ENCODE data around the gene GNRHR.

Gene GNRHR

DNA sequence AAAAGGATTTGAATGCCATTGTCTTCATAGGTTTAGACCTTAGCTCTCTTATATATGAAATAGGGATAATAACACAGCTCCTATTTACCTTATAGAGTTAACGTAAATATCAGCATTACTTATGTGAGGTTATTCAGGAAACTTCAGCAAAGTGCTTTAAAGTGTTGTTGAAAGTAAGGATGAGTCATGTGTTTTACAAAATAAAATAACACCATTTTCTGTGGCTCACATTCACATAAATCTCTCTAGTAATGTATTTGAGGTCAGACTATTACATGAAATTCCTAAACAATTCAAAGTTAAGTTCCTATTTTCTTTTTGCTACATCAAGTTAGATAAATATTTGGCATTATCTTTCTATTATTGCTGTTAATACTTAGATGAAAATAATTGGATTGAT, 2.9 kb downstream of the GNRHR start:
- TF ChIP-seq YY1 (IDR thresholded peaks at IDR 0.05; ENCODE audit: low read depth) = no peak
- TF ChIP-seq CEBPB (IDR thresholded peaks at IDR 0.05) = no peak
- TF ChIP-seq TCF12 (IDR thresholded peaks at IDR 0.05; ENCODE audit: low read depth) = no peak
- no peak for TF ChIP-seq EP300 (IDR thresholded peaks at IDR 0.05; ENCODE audit: borderline replicate concordance)
- TF ChIP-seq ZBTB7A (IDR thresholded peaks at IDR 0.05; ENCODE audit: low read depth) = no peak
- TF ChIP-seq TEAD4 (IDR thresholded peaks at IDR 0.05) = no peak
- TF ChIP-seq, protein P1, sequence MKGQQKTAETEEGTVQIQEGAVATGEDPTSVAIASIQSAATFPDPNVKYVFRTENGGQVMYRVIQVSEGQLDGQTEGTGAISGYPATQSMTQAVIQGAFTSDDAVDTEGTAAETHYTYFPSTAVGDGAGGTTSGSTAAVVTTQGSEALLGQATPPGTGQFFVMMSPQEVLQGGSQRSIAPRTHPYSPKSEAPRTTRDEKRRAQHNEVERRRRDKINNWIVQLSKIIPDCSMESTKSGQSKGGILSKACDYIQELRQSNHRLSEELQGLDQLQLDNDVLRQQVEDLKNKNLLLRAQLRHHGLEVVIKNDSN (IDR thresholded peaks at IDR 0.05) = no peak
- TF ChIP-seq EGR1 (IDR thresholded peaks at IDR 0.05) = no peak
- no peak for TF ChIP-seq CREB1 (IDR thresholded peaks at IDR 0.05; ENCODE audit: low read depth)
- no peak for TF ChIP-seq TAF1 (IDR thresholded peaks at IDR 0.05; ENCODE audit: low read depth)
- no peak for TF ChIP-seq RAD21 (IDR thresholded peaks at IDR 0.05; ENCODE audit: low read depth)
- TF ChIP-seq FOXM1 (IDR thresholded peaks at IDR 0.05; ENCODE audit: borderline replicate concordance, low read depth) = no peak
- TF ChIP-seq, protein P2, sequence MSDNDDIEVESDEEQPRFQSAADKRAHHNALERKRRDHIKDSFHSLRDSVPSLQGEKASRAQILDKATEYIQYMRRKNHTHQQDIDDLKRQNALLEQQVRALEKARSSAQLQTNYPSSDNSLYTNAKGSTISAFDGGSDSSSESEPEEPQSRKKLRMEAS (IDR thresholded peaks at IDR 0.05) = no peak
- no peak for TF ChIP-seq NFIC (IDR thresholded peaks at IDR 0.05)
- TF ChIP-seq, protein P3, sequence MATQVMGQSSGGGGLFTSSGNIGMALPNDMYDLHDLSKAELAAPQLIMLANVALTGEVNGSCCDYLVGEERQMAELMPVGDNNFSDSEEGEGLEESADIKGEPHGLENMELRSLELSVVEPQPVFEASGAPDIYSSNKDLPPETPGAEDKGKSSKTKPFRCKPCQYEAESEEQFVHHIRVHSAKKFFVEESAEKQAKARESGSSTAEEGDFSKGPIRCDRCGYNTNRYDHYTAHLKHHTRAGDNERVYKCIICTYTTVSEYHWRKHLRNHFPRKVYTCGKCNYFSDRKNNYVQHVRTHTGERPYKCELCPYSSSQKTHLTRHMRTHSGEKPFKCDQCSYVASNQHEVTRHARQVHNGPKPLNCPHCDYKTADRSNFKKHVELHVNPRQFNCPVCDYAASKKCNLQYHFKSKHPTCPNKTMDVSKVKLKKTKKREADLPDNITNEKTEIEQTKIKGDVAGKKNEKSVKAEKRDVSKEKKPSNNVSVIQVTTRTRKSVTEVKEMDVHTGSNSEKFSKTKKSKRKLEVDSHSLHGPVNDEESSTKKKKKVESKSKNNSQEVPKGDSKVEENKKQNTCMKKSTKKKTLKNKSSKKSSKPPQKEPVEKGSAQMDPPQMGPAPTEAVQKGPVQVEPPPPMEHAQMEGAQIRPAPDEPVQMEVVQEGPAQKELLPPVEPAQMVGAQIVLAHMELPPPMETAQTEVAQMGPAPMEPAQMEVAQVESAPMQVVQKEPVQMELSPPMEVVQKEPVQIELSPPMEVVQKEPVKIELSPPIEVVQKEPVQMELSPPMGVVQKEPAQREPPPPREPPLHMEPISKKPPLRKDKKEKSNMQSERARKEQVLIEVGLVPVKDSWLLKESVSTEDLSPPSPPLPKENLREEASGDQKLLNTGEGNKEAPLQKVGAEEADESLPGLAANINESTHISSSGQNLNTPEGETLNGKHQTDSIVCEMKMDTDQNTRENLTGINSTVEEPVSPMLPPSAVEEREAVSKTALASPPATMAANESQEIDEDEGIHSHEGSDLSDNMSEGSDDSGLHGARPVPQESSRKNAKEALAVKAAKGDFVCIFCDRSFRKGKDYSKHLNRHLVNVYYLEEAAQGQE (IDR thresholded peaks at IDR 0.05; ENCODE audit: low read depth) = no peak

DNA sequence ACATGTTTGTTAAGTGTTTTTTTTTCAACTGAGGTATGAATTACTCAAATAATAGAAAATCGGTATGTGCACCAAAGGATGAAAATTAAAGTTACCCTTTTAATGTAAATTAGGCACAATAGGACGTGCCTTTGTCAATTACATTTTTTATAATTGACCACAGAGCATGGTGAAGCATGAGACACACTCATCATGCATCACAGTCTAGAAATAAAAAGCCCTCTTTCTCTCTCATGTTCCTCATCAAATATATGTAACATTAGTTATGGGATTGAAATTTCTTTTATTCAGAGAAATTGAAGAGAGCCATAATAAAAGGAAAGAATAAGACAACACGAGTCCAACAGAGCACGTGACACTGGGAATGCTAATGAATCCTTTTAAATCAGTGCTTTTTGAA, 3.5 kb downstream of the GNRHR start:
- TF ChIP-seq ZBTB7A (IDR thresholded peaks at IDR 0.05; ENCODE audit: low read depth) (no peak), RAD21 (IDR thresholded peaks at IDR 0.05; ENCODE audit: low read depth) (no peak), NFIC (IDR thresholded peaks at IDR 0.05) (no peak), EGR1 (IDR thresholded peaks at IDR 0.05) (no peak), TEAD4 (IDR thresholded peaks at IDR 0.05) (no peak), TAF1 (IDR thresholded peaks at IDR 0.05; ENCODE audit: low read depth) (no peak), EP300 (IDR thresholded peaks at IDR 0.05; ENCODE audit: borderline replicate concordance) (no peak), TCF12 (IDR thresholded peaks at IDR 0.05; ENCODE audit: low read depth) (no peak), YY1 (IDR thresholded peaks at IDR 0.05; ENCODE audit: low read depth) (no peak), CREB1 (IDR thresholded peaks at IDR 0.05; ENCODE audit: low read depth) (no peak)

DNA sequence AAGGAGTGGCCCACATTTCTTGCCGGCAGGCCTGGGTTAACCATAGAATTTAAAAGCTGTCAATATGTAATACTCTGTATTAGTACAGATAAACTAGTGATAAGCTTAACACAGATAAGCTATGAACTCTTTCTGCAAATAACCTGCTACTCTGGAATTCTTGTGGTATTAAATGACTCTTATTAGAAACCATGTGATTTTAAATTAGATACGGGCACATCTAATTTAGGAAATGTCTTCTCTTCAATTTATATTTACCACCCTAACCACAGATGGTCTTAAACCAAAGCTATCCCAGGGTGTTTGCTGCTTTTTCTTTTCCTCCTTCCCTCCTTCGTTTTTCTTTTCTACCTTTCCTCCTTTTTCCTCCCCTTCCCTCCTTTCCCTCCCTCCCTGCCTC, 4.9 kb downstream of the GNRHR start:
- TF ChIP-seq NFIC (IDR thresholded peaks at IDR 0.05) (no peak), CREB1 (IDR thresholded peaks at IDR 0.05; ENCODE audit: low read depth) (no peak), TCF12 (IDR thresholded peaks at IDR 0.05; ENCODE audit: low read depth) (no peak), EP300 (IDR thresholded peaks at IDR 0.05; ENCODE audit: borderline replicate concordance) (no peak), TAF1 (IDR thresholded peaks at IDR 0.05; ENCODE audit: low read depth) (no peak), YY1 (IDR thresholded peaks at IDR 0.05; ENCODE audit: low read depth) (no peak), FOXM1 (IDR thresholded peaks at IDR 0.05; ENCODE audit: borderline replicate concordance, low read depth) (no peak), CEBPB (IDR thresholded peaks at IDR 0.05) (no peak), ZBTB7A (IDR thresholded peaks at IDR 0.05; ENCODE audit: low read depth) (no peak), EGR1 (IDR thresholded peaks at IDR 0.05) (no peak), RAD21 (IDR thresholded peaks at IDR 0.05; ENCODE audit: low read depth) (no peak), TEAD4 (IDR thresholded peaks at IDR 0.05) (no peak)
- TF ChIP-seq, protein P3 (IDR thresholded peaks at IDR 0.05; ENCODE audit: low read depth) = no peak
- TF ChIP-seq, protein P1 (IDR thresholded peaks at IDR 0.05) = no peak
- TF ChIP-seq, protein P2 (IDR thresholded peaks at IDR 0.05) = no peak

DNA sequence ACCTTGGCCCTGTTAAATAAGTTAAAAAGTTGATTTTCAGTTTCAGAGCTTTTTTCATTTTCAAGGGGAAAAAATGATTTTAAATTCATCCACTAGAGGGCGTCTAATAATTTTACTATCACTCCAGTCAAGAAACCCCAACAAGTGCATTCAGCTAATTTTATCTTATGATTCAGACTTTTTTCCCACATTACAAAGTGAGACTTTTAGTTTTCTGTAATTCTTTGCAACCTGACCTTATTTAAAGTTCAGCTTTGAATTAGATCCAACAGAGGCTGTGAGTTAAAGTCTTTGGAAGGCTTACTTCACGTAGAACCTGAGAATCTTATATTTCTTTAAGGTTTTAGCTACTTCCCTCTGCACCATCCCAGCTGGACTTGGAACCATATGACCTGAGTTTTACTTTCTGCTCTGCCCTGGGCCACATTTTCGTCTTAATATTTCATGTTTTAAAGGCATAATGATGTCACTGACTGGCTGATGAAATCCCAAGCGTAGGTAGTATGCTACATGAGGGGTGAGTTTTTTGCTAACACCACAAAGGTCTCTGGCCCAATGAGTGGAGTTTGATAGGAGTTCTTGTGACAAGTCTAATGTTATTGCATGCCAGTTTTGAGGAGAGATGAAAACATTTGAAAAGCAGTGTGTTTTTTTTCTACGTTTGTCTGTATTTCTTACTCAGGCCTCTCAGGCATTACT, 7.2 kb downstream of the GNRHR start:
- TF ChIP-seq RAD21 (IDR thresholded peaks at IDR 0.05; ENCODE audit: low read depth) (peak; percentile 35), CEBPB (IDR thresholded peaks at IDR 0.05) (no peak)

DNA sequence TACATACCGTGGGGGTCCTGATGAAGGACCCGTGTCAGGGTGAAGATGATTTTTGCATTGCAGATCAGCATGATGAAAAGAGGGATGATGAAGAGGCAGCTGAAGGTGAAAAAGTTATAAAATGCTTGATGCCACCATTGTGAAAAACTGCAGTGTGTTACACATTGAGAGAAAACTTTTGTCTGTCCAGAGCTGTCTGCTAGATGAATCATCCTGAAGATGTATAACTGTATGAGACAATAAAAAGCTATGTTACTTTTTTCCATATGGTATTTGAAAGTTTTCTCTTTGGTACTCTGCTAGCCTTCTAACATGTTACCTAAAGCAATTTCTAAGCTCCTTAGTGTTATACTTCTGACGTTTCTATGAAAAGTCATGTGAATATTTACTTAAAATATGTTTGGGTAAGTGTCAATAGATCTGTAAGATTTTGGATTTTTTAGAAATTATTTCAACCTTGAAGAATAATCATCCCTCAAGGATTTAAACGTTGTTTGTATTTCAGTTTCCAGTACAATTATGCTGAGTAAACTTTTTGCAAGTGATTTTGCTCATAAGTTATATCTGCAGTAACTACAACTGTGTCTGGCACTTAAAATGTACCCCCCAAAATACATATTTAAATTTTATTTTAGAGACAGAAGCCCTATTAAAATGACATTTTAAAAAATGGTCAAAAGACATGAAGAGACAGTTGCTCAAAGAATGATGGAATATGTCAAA, 9.5 kb downstream of the GNRHR start:
- TF ChIP-seq, protein P1 (IDR thresholded peaks at IDR 0.05) = no peak
- TF ChIP-seq NFIC (IDR thresholded peaks at IDR 0.05) (no peak), EP300 (IDR thresholded peaks at IDR 0.05; ENCODE audit: borderline replicate concordance) (no peak), EGR1 (IDR thresholded peaks at IDR 0.05) (no peak), TEAD4 (IDR thresholded peaks at IDR 0.05) (no peak), TAF1 (IDR thresholded peaks at IDR 0.05; ENCODE audit: low read depth) (no peak), YY1 (IDR thresholded peaks at IDR 0.05; ENCODE audit: low read depth) (no peak), ZBTB7A (IDR thresholded peaks at IDR 0.05; ENCODE audit: low read depth) (no peak), CREB1 (IDR thresholded peaks at IDR 0.05; ENCODE audit: low read depth) (no peak), CEBPB (IDR thresholded peaks at IDR 0.05) (no peak)

Measured in Ishikawa (cell line).